Right renal pelvis (tissue), 4 donors: ENCODE data around the gene EPHB6. TPM values are rescaled to one million over a fixed set of nuclear protein-coding genes. Genes with fewer than 3 reads are reported as not detected.

Experiments used
- DNase-seq, 4 donors: peaks; one replicate each; pipeline ENCODE4 v3.0.0-alpha.2; 2013; ENCODE audit warnings: low read depth in 4 of 4, low spot score in 3 of 4, missing footprints in 1 of 4
- polyA plus RNA-seq, 4 donors: library from polyadenylated mRNA; unstranded; fragments of 120-200 nt; gene quantifications; one replicate each; pipeline ENCODE4 v1.2.1, GENCODE V29; 2013; ENCODE audit not compliant: insufficient read length in 4 of 4

The EPHB6 gene, protein sequence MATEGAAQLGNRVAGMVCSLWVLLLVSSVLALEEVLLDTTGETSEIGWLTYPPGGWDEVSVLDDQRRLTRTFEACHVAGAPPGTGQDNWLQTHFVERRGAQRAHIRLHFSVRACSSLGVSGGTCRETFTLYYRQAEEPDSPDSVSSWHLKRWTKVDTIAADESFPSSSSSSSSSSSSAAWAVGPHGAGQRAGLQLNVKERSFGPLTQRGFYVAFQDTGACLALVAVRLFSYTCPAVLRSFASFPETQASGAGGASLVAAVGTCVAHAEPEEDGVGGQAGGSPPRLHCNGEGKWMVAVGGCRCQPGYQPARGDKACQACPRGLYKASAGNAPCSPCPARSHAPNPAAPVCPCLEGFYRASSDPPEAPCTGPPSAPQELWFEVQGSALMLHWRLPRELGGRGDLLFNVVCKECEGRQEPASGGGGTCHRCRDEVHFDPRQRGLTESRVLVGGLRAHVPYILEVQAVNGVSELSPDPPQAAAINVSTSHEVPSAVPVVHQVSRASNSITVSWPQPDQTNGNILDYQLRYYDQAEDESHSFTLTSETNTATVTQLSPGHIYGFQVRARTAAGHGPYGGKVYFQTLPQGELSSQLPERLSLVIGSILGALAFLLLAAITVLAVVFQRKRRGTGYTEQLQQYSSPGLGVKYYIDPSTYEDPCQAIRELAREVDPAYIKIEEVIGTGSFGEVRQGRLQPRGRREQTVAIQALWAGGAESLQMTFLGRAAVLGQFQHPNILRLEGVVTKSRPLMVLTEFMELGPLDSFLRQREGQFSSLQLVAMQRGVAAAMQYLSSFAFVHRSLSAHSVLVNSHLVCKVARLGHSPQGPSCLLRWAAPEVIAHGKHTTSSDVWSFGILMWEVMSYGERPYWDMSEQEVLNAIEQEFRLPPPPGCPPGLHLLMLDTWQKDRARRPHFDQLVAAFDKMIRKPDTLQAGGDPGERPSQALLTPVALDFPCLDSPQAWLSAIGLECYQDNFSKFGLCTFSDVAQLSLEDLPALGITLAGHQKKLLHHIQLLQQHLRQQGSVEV
- polyA plus RNA-seq: 10 to 100 TPM; 18.9 to 24.9 (median 20.9) TPM

GRCh38 chr7:142854372-142855113 is at the start of gene EPHB6:
Gene EPHB6, plus strand, starts transcription at chr7:142855076. Its CDS starts 8,152 bp downstream, at chr7:142863228.
- DNase-seq: peak; percentile 52 to 69 (median 56)

- DNase-seq: no peak
Measured at GRCh38 chr7:142805350-142806021, 49.4 kb upstream of the EPHB6 start.

- DNase-seq: no peak
Measured at GRCh38 chr7:142806022-142806356, 48.9 kb upstream of the EPHB6 start.

- no peak for DNase-seq
Measured at GRCh38 chr7:142806957-142807356, 47.9 kb upstream of the EPHB6 start.

- no peak for DNase-seq
Measured at GRCh38 chr7:142807855-142808460, 46.9 kb upstream of the EPHB6 start.

DNA sequence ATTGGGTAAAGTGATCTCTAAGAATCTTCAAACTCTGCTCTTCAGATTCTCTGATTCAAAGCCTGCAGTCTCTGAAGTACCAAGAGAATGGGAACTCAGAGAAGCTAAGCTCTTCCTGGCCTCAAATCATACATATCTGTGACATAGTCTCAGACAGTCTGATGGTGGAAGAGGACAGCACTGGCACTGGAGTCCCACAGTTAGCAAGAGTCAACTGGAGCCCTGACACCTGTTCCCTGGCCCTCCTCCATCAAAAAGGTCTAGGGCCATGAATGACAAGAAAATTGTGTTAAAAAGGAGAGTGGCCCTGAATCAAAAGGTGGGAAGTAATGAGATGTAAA is 46.4 kb upstream of the EPHB6 start:
- no peak for DNase-seq

- DNase-seq: no peak
Measured at GRCh38 chr7:142808802-142809583, 45.9 kb upstream of the EPHB6 start.

GRCh38 chr7:142809671-142810070 is 45.2 kb upstream of the EPHB6 start:
- DNase-seq: no peak

- DNase-seq: no peak
Measured at GRCh38 chr7:142811154-142811737, 43.6 kb upstream of the EPHB6 start.

DNA sequence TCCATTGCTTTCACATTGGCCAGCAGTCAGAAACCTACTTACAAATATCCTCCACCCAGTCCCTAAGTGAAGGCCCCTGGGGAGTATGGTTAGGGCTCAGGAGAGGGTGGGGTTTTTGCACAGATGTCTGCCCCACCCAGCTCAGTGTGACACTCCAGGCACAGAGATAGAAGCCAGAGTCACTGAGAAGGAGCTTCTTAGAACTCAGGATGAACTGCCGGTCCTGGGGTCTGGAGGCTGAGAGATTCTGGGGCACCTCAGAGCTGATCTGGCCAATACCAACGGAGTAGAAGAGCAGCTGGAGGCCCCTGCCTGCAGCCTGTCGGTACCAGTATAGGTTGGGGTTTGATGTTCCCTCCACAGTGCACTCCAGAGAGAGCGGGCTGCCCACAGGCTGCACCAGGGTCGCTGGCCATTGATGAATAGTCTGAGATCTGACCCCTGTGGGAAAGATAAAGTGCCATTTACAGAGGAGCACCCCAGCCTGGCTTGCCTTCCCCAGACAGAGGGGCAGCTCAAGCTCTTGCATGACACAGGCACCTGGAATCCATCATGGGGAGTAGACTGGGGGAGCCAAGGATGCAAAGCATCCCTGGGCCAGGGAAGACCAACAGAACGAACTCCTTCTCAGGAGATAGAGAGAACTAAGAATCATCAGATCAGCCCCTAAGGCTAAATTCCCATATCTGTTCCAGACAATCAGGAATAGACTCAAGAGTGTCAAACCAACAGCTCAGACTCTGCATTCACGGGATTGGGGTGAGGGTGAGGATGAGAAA is 42.2 kb upstream of the EPHB6 start:
- no peak for DNase-seq

DNA sequence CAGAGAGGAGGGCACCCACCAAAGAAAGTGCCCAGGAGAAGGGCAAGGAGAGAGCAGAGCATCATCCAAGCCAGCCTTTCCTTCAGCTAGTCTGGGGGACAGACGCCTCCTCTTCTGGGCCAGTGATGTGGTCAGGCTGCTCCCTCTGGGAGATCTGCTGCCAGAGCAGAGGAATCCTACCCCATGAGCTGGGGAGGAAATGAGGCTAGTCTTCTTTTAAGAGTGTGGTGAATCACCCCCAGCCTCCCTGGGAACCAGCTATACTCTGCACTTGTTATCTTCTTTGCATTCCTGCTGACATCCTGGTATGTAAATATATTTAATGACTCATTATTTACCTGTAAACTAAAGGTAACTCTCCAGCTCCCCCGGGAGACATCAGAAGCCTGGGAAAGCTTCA is 41.6 kb upstream of the EPHB6 start:
- no peak for DNase-seq

DNA sequence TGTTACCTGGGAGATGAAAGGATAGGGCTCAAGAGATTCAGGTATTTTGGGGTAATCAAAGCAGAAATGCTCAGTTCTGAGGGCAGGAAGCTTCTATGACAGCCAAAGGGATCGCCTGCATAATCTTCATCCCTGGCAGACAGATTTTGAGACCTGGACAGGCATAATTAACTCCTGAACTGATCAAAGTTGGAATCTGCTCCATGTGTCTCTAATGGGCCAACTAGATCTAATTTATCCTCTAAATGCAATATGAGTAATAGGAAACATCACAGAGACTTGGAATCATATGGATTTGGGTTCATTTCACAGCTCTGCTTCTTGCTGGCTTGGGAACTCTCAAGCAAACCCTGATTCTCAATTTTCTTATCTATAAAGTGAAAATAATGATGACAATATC is 41.2 kb upstream of the EPHB6 start:
- DNase-seq: no peak

DNA sequence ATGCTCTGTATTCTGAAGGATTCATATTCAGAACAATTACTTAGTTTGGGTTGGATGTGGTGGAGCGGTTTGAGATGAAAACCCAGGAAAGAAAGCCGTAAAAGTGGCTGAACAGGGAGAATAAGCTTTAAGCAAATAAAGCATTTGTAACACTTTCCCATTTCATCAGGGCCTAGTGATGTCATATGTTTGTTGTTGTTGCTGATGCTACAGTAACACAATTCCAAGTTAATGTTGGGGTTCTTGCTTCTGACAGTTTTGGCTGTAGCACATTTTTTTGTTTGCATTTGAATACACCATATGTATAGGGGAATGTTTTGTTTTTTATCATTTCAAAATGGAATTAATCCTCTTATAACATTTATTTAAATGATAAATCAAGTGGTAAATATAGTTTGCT is 40.4 kb upstream of the EPHB6 start:
- no peak for DNase-seq

DNA sequence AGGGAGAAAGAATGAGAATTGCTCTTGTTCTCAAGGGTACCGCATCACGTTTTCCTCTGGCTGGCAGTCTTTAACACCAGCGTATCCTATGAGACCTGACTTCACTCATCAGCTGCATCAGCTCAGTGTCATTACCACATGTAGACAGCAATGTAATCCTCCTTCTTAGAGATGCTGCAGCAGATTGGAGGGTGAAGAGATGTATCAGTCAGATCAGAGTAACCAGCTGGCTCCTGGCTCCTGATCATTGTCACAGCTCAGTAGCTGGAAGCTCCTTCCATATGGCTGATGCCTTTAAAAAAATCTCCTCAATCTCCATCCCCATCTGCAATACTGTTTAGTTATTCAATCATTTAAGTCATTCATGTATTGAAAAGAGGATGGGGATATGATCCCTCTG is 39.7 kb upstream of the EPHB6 start:
- DNase-seq: no peak

GRCh38 chr7:142817506-142817905 is 37.4 kb upstream of the EPHB6 start:
- no peak for DNase-seq

GRCh38 chr7:142819530-142819929 is 35.3 kb upstream of the EPHB6 start:
- DNase-seq: no peak

DNA sequence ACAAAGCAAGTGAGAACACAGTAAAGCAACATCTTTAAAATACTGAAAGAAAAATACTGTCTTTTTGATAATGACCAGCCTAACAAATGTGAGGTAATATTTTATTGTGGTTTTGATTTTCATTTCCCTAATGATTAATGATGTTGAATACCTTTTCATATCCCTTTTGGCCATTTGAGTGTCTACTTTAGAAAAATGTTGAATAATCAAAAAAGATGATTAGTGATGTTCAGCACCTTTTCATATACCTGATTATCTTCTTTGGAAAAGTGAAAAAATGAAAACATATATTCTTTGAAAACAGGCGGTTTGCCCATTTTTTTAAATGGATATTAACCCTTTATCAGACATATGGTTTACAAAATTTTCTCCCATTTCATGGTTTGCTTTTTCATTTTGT is 32.2 kb upstream of the EPHB6 start:
- no peak for DNase-seq

- DNase-seq: no peak
Measured at GRCh38 chr7:142827951-142828500, 26.9 kb upstream of the EPHB6 start.
